GM18502 (cell line): ENCODE results near the gene DCHS1.

Experiments
- ATAC-seq: cut with Tn5 transposase; IDR thresholded peaks from one replicate; pipeline ENCODE4 v1.9.1; 2021; ENCODE audit warnings: mild to moderate bottlenecking; ENCODE audit not compliant: unreplicated experiment, poor library complexity

The DCHS1 gene

DNA sequence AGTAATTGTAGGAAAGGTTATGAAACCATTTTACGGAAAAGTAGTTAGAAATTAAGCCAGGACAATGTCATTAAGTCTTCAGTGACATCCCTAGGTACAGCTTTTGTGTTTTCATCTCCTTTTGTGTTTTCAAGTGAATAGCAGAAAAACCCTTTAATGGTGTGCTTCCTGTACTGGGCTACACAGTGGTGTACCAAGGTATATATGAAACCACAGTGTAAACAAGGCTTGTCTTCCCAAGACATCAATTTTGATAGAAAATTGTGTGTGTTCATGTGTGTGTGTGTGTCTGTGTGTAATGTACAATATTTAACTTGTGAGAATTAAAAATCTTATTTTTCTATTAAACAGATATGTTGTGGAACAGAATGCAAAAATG, 18.6 kb upstream of the DCHS1 start:
- no peak for ATAC-seq

DNA sequence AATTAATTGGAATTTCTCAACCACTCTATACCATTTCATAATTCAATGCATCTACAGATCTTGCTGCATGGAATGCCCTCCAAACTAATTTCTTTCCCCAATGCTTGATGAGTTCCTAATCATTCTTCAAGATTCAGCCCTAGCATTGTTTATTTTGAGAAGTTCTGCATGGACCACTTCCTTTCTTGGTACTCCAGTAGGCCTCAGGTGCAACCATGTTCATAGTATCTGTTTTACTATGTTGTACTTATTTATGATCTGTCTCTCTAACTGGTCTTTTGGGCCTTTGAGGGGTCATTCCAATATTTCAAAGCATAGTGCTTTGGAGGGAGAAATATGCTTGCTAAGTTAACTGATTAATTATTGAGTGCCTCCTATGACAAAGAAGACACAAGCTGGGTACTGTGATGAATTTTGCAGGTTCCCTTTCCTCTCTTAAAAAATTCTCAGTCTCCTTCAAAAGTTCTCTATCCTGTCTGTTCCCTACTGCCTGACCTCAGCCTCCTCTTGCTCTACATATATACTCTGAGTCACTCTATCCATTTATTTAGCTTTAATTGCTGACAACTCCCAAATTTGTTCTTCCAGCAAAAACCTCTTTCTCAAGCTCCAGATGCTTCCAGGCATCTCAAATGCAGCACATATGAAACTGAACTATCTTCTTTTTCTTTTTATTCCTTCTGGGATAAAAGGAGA, 18.1 kb upstream of the DCHS1 start:
- ATAC-seq = no peak

DNA sequence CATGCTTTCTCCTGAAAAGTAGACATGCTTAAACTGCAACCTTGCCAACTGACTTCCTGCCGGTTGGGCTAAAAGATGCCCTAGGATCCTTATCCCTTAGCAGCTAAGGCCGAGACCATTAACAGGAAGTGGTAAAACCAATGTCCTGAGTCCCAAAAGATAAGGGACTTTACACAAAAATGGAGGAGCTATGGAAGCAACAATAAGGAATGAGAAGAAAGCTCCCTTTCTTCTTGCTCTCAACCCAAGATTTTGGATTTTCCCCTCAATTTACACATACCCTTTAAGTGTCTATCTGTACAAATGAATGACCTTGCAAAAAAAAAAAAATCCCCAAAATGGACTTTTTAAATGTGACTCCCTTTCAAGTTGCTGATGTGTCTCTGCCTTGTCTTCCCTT, 16.4 kb upstream of the DCHS1 start:
- ATAC-seq = no peak

DNA sequence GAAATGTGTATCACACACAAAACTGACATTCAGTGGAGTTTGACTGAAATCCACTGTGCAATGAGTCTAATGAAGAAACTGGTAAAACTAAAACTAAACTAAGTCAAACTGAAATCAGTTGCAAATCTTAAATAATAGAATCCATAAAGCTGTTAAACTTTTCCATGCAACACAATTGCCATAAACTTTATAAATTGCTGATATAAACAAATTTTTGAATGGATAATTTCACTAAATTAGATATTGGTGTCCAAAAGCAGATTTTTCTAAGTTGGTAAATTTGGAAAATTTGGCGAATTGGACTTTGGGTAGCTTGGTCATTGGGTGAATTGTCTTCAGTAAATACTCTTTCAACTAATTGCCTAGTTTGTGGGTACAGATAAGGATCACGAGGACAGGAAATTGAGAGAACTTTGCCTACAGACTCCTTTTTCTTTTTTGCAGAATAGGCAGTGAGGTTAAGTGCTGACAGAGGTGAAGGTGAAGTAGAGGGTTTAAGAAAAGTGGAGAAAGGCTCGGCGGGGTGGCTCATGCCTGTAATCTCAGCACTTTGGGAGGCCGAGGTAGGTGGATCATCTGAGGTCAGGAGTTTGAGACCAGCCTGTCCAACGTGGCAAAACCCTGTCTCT, 14.7 kb upstream of the DCHS1 start:
- no peak for ATAC-seq

DNA sequence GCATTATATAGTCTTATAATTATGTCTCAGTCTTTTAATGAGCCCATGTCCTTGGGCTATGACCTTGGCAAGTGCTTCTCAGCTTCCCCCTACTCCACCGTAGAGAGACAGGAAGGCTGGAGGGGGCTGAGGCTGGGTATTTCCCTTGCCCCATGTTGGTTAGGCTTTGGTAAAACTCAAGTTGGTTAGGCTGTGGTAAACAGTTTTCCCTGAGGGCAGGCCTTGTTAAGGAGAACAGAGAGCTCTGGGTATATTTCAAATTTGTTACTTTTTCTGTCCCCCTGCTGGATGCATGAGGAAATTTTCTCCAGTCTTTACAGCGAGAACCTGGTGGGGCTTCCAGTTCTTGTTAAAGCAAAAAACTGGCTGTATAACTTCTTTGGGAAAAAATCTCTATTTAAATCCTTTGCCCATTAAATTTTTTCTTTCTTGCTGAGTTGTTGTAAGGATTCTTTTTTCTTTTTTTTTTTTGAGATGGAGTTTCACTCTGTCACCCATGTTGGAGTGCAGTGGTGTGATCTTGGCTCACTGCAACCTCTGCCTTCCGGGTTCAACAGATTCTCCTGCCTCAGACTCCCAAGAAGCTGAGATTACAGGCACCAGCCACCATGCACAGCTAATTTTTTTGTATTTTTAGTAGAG, 12.2 kb upstream of the DCHS1 start:
- ATAC-seq = peak; percentile 60

DNA sequence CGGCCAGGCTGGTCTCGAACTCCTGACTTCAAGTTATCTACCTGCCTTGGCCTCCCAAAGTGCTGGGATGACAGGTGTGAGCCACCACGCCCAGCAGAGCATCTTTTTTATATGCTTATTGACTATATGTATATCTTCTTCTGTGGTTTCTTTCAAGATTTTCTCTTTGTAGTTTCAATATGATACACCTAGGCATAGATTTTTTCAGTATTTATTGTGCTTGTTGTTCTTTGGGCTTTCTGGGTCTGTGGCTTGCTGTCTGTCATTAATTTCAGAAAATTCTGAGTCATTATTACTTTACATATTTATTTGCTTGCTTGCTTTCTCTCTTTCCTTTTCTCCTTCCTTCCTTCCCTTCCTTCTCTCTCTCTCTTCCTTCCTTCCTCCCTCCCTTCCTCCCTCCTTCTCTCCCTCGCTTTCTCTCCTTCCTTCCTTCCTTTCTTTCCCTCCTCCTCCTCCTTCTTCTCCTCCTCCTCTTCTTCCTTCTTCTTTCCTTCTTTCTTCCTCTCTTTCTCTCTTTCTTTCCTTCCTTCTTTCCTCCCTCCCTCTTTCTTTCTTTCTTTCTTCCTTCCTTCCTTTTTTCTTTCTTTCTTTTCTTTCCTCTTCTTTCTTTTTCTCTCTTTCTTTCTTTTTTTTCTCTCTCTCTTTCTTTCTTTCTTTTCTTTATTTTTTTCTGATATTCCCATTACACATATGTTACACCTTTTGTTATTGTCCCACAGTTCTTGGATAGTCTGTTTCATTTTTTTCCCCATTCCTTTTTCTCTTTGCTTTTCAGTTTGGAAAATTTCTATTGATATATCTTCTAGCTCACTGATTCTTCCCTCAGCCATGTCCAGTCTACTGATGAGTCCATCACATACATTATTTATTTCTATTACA, 10.9 kb upstream of the DCHS1 start:
- ATAC-seq = no peak

DNA sequence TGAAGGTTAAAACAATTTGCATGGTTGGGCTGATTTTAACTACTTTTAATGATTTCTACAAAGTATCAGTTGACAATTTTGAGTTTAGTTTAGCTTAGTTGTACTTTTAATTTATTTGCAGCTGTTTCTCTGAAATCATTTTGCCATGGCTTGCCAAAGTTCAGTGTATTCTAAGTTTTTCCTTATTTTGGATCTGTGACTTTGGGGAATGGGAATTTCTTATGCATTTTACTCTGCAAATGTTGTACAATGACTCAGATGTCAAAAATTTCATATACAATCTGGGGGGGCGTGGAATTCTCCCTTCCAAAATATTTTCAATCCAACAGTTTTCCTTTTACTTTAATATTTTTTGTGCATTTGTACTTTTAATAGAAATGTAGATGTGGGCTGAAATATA, 8.9 kb upstream of the DCHS1 start:
- no peak for ATAC-seq

DNA sequence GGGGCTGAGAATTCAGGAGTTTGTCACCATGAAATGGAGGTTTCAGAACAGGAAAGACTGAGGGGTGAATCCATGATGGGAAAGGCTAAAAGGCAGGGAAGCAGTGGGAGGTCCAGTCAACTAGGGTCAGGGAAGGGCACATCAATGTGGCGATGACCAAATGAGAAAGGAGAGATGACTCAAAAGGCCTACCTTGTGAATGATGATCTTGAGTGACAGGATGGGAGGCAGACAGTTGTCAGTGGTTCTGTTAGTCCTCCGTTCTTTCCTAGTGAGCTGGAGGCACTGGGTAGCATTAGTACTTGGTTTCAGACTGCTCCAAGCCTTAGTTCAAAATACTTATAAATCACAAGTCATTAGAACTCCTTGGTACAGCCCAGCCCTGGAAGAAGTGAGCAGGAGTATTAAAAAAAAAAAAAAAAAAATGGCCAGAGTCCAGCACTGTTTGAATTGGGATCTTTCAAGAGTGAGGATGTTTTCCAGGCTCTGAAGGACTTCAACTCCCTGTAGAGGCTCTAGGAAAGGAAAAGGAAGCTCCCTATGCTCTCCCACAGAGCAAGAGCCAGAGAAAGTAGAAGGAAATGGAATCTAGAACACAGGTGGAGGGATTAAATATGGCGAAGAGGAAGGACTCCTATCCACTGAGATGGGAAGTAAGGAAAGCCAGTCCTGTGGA, 8.3 kb upstream of the DCHS1 start:
- ATAC-seq = no peak

DNA sequence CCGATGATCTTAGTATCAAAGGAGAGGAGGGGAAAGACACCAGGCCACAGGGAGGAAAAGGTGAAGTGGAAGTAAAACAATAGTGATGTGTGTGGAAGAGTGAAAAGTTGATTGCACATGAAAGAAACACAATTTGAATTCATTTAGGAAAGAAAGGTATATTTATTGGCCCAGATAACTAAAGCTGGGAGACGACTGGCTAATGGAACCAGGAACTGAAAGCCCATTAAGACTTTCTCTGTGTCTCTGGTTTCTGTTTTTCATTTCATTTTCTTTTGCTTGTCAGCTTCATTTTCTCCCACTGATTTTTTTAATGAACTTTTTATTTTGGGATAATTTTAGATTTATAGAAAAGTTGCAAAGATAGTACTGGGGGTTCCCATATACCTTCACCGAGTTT, 5.1 kb upstream of the DCHS1 start:
- ATAC-seq = no peak

DNA sequence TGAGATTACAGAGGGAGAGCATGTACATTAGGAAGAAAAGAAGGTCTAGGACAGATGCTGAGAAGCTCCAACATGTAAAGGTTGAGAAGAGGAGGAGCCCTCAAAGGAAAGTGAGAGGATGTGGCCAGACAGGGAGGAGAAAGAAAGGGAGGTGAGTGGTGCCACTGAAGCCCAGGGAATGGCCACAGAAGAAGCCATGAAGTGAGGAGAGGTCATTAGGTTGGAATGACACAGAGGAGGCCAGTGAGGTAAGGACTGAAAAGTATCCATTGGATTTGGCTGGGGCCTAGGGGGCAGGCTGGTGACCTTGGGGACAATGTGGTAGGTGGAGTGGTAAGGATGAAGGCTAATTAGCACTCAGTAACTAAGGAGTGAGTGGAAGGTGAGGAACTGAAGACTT, 3.0 kb upstream of the DCHS1 start:
- ATAC-seq = no peak

DNA sequence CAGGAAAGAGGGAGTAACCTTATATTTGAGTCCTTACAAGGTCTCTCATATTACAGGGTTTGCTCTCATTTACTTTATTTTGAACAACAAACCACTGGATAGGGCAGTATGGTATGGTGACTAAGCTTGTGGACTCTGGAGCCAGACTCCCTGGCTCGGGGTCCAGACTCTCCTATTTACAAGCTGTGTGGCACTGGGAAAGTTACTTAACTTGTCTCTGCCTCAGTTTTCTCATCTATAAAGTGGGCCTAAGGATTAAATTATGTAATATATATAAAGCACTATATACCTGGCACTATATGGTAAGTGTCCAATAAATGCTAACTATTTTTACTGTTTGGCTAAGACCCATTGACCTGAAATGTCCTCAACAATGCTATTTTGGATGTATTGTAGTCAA, 1.7 kb upstream of the DCHS1 start:
- ATAC-seq = no peak

DNA sequence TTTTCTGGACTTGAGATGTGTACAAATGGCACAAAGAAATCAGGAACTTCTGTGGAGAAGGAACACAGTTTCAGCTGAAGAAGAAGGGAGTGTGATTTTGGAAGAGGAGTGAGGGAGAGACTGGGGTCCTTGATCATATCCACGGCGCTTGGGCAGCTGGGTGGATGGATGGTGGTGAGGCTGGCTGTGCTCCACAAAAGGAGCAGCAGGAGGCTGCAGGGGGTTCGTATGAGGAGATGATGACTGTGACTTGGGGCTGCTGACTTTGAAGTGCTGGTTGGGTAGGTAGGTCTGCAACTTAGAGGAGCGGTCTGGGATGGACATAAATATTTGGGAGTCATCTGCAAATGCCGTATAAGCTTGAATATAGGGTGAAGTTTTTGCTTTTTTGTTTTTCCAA, 1.3 kb upstream of the DCHS1 start:
- ATAC-seq = no peak

DNA sequence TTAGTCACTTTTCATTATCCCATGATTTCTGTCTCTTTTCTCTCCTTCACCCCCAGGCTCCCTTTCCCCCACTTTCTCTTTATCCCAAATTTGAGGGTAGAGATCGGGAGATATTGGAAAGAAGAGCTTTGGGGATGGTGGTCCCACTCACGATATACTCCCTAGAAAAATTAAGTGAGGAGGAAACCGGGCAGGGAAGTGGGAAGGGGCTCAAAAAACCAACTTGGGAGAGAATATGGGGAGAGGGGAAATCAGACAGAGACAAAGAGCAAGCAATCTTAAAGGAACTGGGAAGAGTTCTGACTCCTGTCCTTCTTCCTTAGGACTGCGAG, 941 bp upstream of the DCHS1 start:
- ATAC-seq = no peak

DNA sequence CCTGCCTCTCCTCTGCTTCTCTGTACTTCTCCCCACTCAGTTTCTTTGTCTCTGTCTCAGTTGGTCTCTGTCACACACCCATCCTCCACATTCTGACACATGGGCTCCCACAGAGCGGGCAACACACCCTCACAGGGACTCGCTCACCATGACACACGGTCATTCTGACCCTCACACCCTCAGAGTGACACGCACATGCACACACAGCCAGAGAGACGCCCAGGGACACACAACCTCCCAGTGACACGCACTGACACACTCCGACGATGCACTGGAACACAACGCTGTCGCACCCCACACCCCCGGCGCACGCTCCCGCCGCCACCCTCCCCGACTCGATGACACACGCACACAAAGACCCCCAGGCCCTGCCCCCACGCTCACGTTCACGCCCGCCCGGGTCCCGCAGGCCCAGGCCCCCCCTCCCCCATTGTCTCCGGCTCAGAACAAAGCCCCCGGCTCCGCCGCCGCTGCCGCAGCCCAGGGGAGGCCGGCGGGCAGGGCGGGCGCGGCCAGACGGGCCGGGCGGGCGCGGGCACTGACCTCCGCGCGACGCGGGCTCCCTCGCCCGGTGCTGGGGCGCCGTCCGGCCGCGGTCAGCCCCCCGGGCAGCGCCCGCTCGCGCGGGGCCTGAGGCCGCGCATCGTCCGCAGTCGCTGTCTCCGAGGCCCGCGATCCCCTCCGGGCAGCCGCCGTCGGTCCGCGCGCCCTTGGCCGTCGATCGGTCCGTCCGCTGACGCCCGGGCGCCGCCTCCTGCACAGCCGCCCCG, 404 bp downstream of the DCHS1 start:
- ATAC-seq = no peak

DNA sequence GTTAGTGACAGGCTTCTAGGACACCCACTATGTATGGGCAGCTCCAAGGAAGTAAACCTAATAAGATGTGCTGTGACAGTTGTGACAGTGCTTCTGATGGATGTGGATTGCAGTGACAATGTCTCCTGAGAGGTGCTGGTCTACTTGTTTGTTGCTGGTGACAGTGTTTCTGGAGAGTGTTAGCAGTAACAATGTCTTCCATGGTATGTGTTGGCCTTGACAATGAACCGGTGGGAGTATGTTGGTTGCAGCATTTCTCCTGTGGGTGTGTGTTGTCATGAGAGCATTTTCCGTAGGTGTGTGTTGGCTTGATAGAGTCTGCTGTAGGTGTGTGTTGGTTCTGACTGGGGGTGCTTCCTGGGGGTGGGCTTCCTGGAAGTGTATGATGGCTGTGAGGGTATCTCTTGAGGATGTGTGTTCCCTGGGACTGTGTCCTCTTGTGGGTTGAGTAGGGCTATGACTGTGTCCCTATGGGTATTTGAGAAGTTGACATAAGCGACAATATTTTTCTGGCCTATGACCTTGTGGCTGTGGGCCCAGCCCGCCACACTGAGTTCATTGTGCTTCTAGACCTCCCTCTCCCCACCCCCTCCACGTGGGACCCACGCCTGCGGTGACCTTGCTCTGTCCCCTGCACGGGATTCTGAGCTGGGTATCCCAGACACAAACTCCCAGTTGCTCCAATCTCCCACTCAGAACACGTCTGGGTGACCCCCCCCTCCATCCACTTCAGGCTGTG, 1.2 kb downstream of the DCHS1 start:
- no peak for ATAC-seq

DNA sequence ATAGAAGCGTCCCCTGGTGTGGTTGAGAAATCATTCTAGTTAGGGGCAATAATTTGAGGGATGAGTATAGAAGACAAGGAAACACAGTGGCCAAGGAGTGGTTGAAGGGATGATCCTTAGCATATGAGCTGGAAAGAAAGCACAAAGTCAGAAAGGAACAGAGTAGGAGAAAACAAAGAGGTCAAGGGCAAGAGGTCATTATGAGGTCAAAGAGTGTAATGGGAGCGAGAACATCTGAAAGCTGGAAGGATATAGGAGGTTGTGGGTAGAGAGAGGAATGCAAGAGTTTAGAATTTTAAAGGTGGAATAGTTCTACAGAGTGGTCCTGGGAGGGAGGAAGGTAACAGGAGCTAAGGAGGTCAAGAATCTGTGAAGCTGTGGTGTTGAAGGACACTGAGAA, 2.0 kb downstream of the DCHS1 start:
- ATAC-seq = no peak

DNA sequence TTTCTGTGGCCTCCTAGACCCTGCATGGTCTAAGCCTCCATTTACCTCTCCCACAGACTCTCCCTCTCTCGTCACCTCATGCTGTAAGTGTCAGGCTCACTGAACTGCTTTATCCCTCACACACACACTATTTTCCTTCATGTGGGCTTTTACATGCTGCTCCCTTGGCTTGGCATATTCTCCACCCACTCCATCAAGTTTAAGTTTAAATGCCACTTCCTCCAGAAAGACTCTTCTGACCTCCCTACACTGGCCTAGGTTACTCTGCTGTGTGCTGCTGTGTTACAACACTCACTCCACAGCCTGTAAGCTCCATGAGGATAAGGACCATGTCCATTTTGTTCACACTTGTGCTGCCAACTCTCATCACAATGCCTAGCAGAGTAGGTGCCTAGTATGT, 2.5 kb downstream of the DCHS1 start:
- ATAC-seq = no peak

DNA sequence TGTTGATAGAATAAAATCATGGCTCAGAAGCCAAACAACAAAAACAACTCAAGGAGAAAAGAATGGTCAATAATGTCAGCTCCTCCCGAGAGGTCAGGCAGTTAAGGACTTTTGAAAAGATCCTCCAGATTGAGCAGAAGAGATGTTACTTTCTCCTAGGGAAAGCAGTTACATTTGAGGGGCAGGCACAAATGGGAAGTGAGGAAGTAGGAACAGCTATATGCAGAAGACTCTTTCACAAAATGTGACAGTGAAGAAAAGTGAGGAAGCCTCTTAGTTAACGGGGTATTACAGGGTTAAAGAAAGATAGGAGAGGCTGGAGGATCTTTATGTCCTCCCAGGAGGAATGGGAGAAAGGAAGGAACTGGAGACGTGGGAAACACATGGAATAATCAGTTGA, 3.4 kb downstream of the DCHS1 start:
- no peak for ATAC-seq

DNA sequence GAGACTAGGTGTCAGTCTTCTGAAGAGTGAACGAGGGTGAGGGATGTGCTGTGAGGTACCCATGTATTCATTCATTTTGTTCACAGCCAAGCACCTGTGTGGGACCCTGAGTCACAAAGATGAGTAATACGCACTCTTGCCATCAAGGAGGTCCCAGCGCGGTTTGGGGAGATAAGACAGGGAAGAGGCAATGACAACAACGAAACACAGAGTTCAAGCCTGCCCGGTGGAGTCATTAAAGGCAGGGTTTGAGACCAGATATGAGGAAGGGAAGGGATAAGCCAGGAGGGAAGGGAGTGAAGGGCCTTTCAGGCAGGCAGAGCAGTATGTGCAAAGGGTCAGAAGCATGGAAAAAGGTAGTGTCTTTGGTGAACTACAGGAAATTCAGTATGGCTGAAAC, 4.6 kb downstream of the DCHS1 start:
- ATAC-seq = no peak
